ENCODE measurements around the gene KCNH1.

The KCNH1 gene

GRCh38 chr1:210635108-210635507 is 498.8 kb downstream of the KCNH1 start:
- Histone ChIP-seq H3K27ac (ENCODE audit: low read length) (no peak overlapping the region), H3K4me1 (ENCODE audit: control insufficient read depth, insufficient read depth, low read length) (peaks cover 4% of the 10 kb centered on the region; the same call in 1 of the 2 replicates), H3K9me3 (ENCODE audit: control insufficient read depth, insufficient read depth, low read length) (no peaks in the 10 kb centered on the region), H3K4me3 (ENCODE audit: low read length) (no peak overlapping the region), H3K36me3 (ENCODE audit: control insufficient read depth, insufficient read depth, low read length) (no peaks in the 10 kb centered on the region), H3K27me3 (ENCODE audit: control insufficient read depth, insufficient read depth, low read length) (no peaks in the 10 kb centered on the region)
- DNase-seq (ENCODE audit: low read depth, low spot score): no peak
- WGBS (ENCODE audit: insufficient coverage, insufficient read length): no CpG with 5 or more reads among the region's 2 CpGs

- Histone ChIP-seq H3K4me1 (ENCODE audit: control insufficient read depth, insufficient read depth, low read length) (peaks cover 4% of the 10 kb centered on the region; the same call in 1 of the 2 replicates), H3K9me3 (ENCODE audit: control insufficient read depth, insufficient read depth, low read length) (no peaks in the 10 kb centered on the region), H3K27me3 (ENCODE audit: control insufficient read depth, insufficient read depth, low read length) (no peaks in the 10 kb centered on the region), H3K36me3 (ENCODE audit: control insufficient read depth, insufficient read depth, low read length) (no peaks in the 10 kb centered on the region), H3K4me3 (ENCODE audit: low read length) (no peak overlapping the region), H3K27ac (ENCODE audit: low read length) (no peak overlapping the region)
- WGBS (ENCODE audit: insufficient coverage, insufficient read length): no CpG with 5 or more reads among the region's 6 CpGs
- DNase-seq (ENCODE audit: low read depth, low spot score): no peak
Observed at GRCh38 chr1:210633636-210634035, 500.3 kb downstream of the KCNH1 start.

GRCh38 chr1:210633140-210633539 is 500.8 kb downstream of the KCNH1 start:
- H3K36me3 ChIP-seq (ENCODE audit: control insufficient read depth, insufficient read depth, low read length): no peaks in the 10 kb centered on the region
- H3K4me1 ChIP-seq (ENCODE audit: control insufficient read depth, insufficient read depth, low read length): peaks cover 4% of the 10 kb centered on the region; the same call in 1 of the 2 replicates

GRCh38 chr1:210631399-210631798 is 502.5 kb downstream of the KCNH1 start:
- Histone ChIP-seq H3K4me1 (ENCODE audit: control insufficient read depth, insufficient read depth, low read length) (peaks cover 4% of the 10 kb centered on the region; the same call in 1 of the 2 replicates), H3K27me3 (ENCODE audit: control insufficient read depth, insufficient read depth, low read length) (no peaks in the 10 kb centered on the region), H3K9me3 (ENCODE audit: control insufficient read depth, insufficient read depth, low read length) (no peaks in the 10 kb centered on the region), H3K36me3 (ENCODE audit: control insufficient read depth, insufficient read depth, low read length) (no peaks in the 10 kb centered on the region), H3K4me3 (ENCODE audit: low read length) (no peak overlapping the region), H3K27ac (ENCODE audit: low read length) (no peak overlapping the region)
- DNase-seq (ENCODE audit: low read depth, low spot score): no peak
- no CpG with 5 or more reads among the region's 3 CpGs for WGBS (ENCODE audit: insufficient coverage, insufficient read length)

More at GRCh38 chr1:210633140-210633539, 500.8 kb downstream of the KCNH1 start:
- H3K4me3 ChIP-seq (ENCODE audit: low read length): no peak overlapping the region
- H3K27ac ChIP-seq (ENCODE audit: low read length): no peak overlapping the region
- H3K27me3 ChIP-seq (ENCODE audit: control insufficient read depth, insufficient read depth, low read length): no peaks in the 10 kb centered on the region
- no peaks in the 10 kb centered on the region for H3K9me3 ChIP-seq (ENCODE audit: control insufficient read depth, insufficient read depth, low read length)
- DNase-seq (ENCODE audit: low read depth, low spot score): no peak
- WGBS (ENCODE audit: insufficient coverage, insufficient read length): no CpG with 5 or more reads among the region's 3 CpGs

- Histone ChIP-seq H3K4me3 (ENCODE audit: low read length) (no peak overlapping the region), H3K9me3 (ENCODE audit: control insufficient read depth, insufficient read depth, low read length) (no peaks in the 10 kb centered on the region), H3K27me3 (ENCODE audit: control insufficient read depth, insufficient read depth, low read length) (no peaks in the 10 kb centered on the region), H3K36me3 (ENCODE audit: control insufficient read depth, insufficient read depth, low read length) (no peaks in the 10 kb centered on the region), H3K4me1 (ENCODE audit: control insufficient read depth, insufficient read depth, low read length) (peaks cover 4% of the 10 kb centered on the region; the same call in 1 of the 2 replicates), H3K27ac (ENCODE audit: low read length) (no peak overlapping the region)
- no peak for DNase-seq (ENCODE audit: low read depth, low spot score)
- WGBS (ENCODE audit: insufficient coverage, insufficient read length): no CpG with 5 or more reads among the region's 2 CpGs
Observed at GRCh38 chr1:210629276-210629675, 504.7 kb downstream of the KCNH1 start.

GRCh38 chr1:210627755-210628154 is 506.2 kb downstream of the KCNH1 start:
- Histone ChIP-seq H3K4me3 (ENCODE audit: low read length) (no peak overlapping the region), H3K27ac (ENCODE audit: low read length) (no peak overlapping the region), H3K4me1 (ENCODE audit: control insufficient read depth, insufficient read depth, low read length) (no peaks in the 10 kb centered on the region), H3K36me3 (ENCODE audit: control insufficient read depth, insufficient read depth, low read length) (no peaks in the 10 kb centered on the region), H3K27me3 (ENCODE audit: control insufficient read depth, insufficient read depth, low read length) (no peaks in the 10 kb centered on the region), H3K9me3 (ENCODE audit: control insufficient read depth, insufficient read depth, low read length) (no peaks in the 10 kb centered on the region)
- DNase-seq (ENCODE audit: low read depth, low spot score): no peak
